H1 (cell line): ENCODE results near the gene TACR2. TPM values are rescaled to one million over a fixed set of nuclear protein-coding genes. Genes with fewer than 3 reads are reported as not detected.

Experiments
- CHD7 ChIP-seq: fragments of 300-600 bp; sonication (generic); IDR thresholded peaks from 2 replicates; pipeline ENCODE4 v1.7.1; 2012; ENCODE audit warnings: low read length, moderate library complexity, mild to moderate bottlenecking, inconsistent platforms; ENCODE audit not compliant: insufficient replicate concordance
- CREB1 ChIP-seq: IDR thresholded peaks from 2 replicates; pipeline ENCODE4 v1.6.1; 2012; ENCODE audit warnings: inconsistent platforms
- NRF1 ChIP-seq: IDR thresholded peaks from 2 replicates; pipeline ENCODE4 v1.6.1; 2011; ENCODE audit warnings: mild to moderate bottlenecking, low read depth, low read length, improper control_type of control experiment
- SIRT6 ChIP-seq: IDR thresholded peaks from one replicate; pipeline ENCODE4 v1.7.1; 2012; ENCODE audit warnings: low read length, inconsistent platforms
- SIX5 ChIP-seq: IDR thresholded peaks from 2 replicates; pipeline ENCODE4 v1.6.1; 2011; ENCODE audit warnings: mild to moderate bottlenecking, low read depth, low read length
- TEAD4 ChIP-seq: IDR thresholded peaks from 2 replicates; pipeline ENCODE4 v1.6.1; 2012; ENCODE audit warnings: low read depth, low read length, inconsistent platforms, mixed read lengths
- polyA plus RNA-seq, 7 experiments: library from polyadenylated mRNA; depleted of rRNA in 3 of 7; stranded (reverse) in 5 of 7; unstranded in 2 of 7; fragments of >200 nt in 5 of 7; fragments of 200-250 nt in 2 of 7; gene quantifications; 1 replicate in 5 of 7; 2 replicates in 1 of 7; 4 replicates in 1 of 7; pipeline versions ENCODE4 v1.2.1 to v1.2.3, GENCODE V29; 2011 to 2013; ENCODE audit warnings: missing spikeins in 2 of 7, mixed read lengths in 2 of 7
- total RNA-seq: library from RNA; stranded (reverse); fragmentation: NEBNext Ultra II Directional; extraction: Animal tissue kit (Norgen Biotek cat#: 25700); gene quantifications from 2 replicates; pipeline ENCODE4 v1.2.1, GENCODE V29; 2021

TACR2 gene
- total and polyA plus RNA-seq, 2 of the 8 experiments (the other 6 are each of a cell fraction or from before 2014, with no cell fraction given) = 0.06 TPM; not detected in 1

GRCh38 chr10:69400936-69401335, 15.8 kb downstream of the TACR2 start (continued):
- TF ChIP-seq CHD7 = no peak
- TF ChIP-seq NRF1 = no peak
- no peak for TF ChIP-seq SIX5
- no peak for TF ChIP-seq TEAD4
- no peak for TF ChIP-seq CREB1
- no peak for TF ChIP-seq SIRT6
